Measurements from ENCODE around the gene LRP8. TPM values are rescaled to one million over a fixed set of nuclear protein-coding genes. Genes with fewer than 3 reads are reported as not detected.

Gene LRP8
- total RNA-seq, 1 donor from 2014 or later, result 12.8 TPM

GRCh38 chr1:53354119-53354518, 26.2 kb upstream of the LRP8 start:
- no peak for TF ChIP-seq EZH2 (IDR thresholded peaks at IDR 0.05; ENCODE audit: insufficient read depth, low read length)
- TF ChIP-seq CTCF (IDR thresholded peaks at IDR 0.05; ENCODE audit: insufficient read depth, low read depth, low read length), result no peak
- H3K36me3 ChIP-seq (ENCODE audit: insufficient read depth, low read length), result no peaks in the 10 kb centered on the region

GRCh38 chr1:53352561-53352960, 24.7 kb upstream of the LRP8 start:
- Histone ChIP-seq H3K4me3 (ENCODE audit: insufficient read depth, low read depth, low read length) (no peak overlapping the region), H2AFZ (ENCODE audit: low read depth, low read length) (no peak overlapping the region), H3K27me3 (ENCODE audit: insufficient read depth, low read length) (no peaks in the 10 kb centered on the region), H3K4me2 (ENCODE audit: low read length) (no peak overlapping the region), H3K27ac (ENCODE audit: low read depth, low read length) (no peak overlapping the region), H3K36me3 (ENCODE audit: insufficient read depth, low read length) (no peaks in the 10 kb centered on the region), H4K20me1 (ENCODE audit: insufficient read depth, low read length) (no peaks in the 10 kb centered on the region), H3K4me1 (ENCODE audit: insufficient read depth, low read length) (no peaks in the 10 kb centered on the region), H3K79me2 (ENCODE audit: insufficient read depth, low read length) (no peaks in the 10 kb centered on the region), H3K9me3 (ENCODE audit: insufficient read depth, low read depth, low read length) (peaks cover 2% of the 10 kb centered on the region), H3K9ac (ENCODE audit: low read length) (no peak overlapping the region)
- Mint-ChIP-seq H3K36me3 (ENCODE audit: low read depth, unreplicated experiment) (no peaks in the 10 kb centered on the region), H3K27me3 (ENCODE audit: low read depth, unreplicated experiment) (no peaks in the 10 kb centered on the region), H3K4me3 (ENCODE audit: unreplicated experiment) (no peak overlapping the region), H3K4me1 (ENCODE audit: low read depth, unreplicated experiment) (no peaks in the 10 kb centered on the region), H3K27ac (ENCODE audit: unreplicated experiment) (no peak overlapping the region), H3K9me3 (ENCODE audit: unreplicated experiment) (peaks cover 3% of the 10 kb centered on the region)
- FAIRE-seq (no peak), DNase-seq (ENCODE audit: low read depth) (no peak)
- no peak for TF ChIP-seq EZH2 (IDR thresholded peaks at IDR 0.05; ENCODE audit: insufficient read depth, low read length)
- no peak for TF ChIP-seq CTCF (IDR thresholded peaks at IDR 0.05; ENCODE audit: insufficient read depth, low read depth, low read length)

More at GRCh38 chr1:53354119-53354518, 26.2 kb upstream of the LRP8 start:
- Mint-ChIP-seq H3K9me3 (ENCODE audit: unreplicated experiment) (peaks cover 12% of the 10 kb centered on the region), H3K4me1 (ENCODE audit: low read depth, unreplicated experiment) (no peaks in the 10 kb centered on the region), H3K27ac (ENCODE audit: unreplicated experiment) (no peak overlapping the region), H3K36me3 (ENCODE audit: low read depth, unreplicated experiment) (no peaks in the 10 kb centered on the region), H3K4me3 (ENCODE audit: unreplicated experiment) (no peak overlapping the region), H3K27me3 (ENCODE audit: low read depth, unreplicated experiment) (no peaks in the 10 kb centered on the region)
- Histone ChIP-seq H2AFZ (ENCODE audit: low read depth, low read length) (no peak overlapping the region), H3K9ac (ENCODE audit: low read length) (no peak overlapping the region), H3K4me3 (ENCODE audit: insufficient read depth, low read depth, low read length) (no peak overlapping the region), H3K27ac (ENCODE audit: low read depth, low read length) (no peak overlapping the region), H3K79me2 (ENCODE audit: insufficient read depth, low read length) (no peaks in the 10 kb centered on the region), H3K4me1 (ENCODE audit: insufficient read depth, low read length) (no peaks in the 10 kb centered on the region), H3K27me3 (ENCODE audit: insufficient read depth, low read length) (no peaks in the 10 kb centered on the region), H3K9me3 (ENCODE audit: insufficient read depth, low read depth, low read length) (peaks cover 4% of the 10 kb centered on the region), H3K4me2 (ENCODE audit: low read length) (no peak overlapping the region), H4K20me1 (ENCODE audit: insufficient read depth, low read length) (no peaks in the 10 kb centered on the region)
- DNase-seq (ENCODE audit: low read depth) (no peak), FAIRE-seq (no peak)

GRCh38 chr1:53350853-53351767, 23.2 kb upstream of the LRP8 start:
- Histone ChIP-seq H3K79me2 (ENCODE audit: insufficient read depth, low read length) (no peaks in the 10 kb centered on the region), H4K20me1 (ENCODE audit: insufficient read depth, low read length) (no peaks in the 10 kb centered on the region), H2AFZ (ENCODE audit: low read depth, low read length) (no peak overlapping the region), H3K4me2 (ENCODE audit: low read length) (no peak overlapping the region), H3K27me3 (ENCODE audit: insufficient read depth, low read length) (no peaks in the 10 kb centered on the region), H3K36me3 (ENCODE audit: insufficient read depth, low read length) (no peaks in the 10 kb centered on the region), H3K4me3 (ENCODE audit: insufficient read depth, low read depth, low read length) (no peak overlapping the region), H3K9me3 (ENCODE audit: insufficient read depth, low read depth, low read length) (no peaks in the 10 kb centered on the region), H3K27ac (ENCODE audit: low read depth, low read length) (no peak overlapping the region), H3K4me1 (ENCODE audit: insufficient read depth, low read length) (no peaks in the 10 kb centered on the region), H3K9ac (ENCODE audit: low read length) (no peak overlapping the region)
- TF ChIP-seq EZH2 (IDR thresholded peaks at IDR 0.05; ENCODE audit: insufficient read depth, low read length) (no peak), CTCF (IDR thresholded peaks at IDR 0.05; ENCODE audit: insufficient read depth, low read depth, low read length) (no peak)
- FAIRE-seq (no peak), DNase-seq (ENCODE audit: low read depth) (no peak)
- no peaks in the 10 kb centered on the region for H3K36me3 Mint-ChIP-seq (ENCODE audit: low read depth, unreplicated experiment)
- no peaks in the 10 kb centered on the region for H3K4me1 Mint-ChIP-seq (ENCODE audit: low read depth, unreplicated experiment)
- H3K27ac Mint-ChIP-seq (ENCODE audit: unreplicated experiment), result no peak overlapping the region
- H3K4me3 Mint-ChIP-seq (ENCODE audit: unreplicated experiment), result no peak overlapping the region
- no peaks in the 10 kb centered on the region for H3K27me3 Mint-ChIP-seq (ENCODE audit: low read depth, unreplicated experiment)
- H3K9me3 Mint-ChIP-seq (ENCODE audit: unreplicated experiment), result peaks cover 3% of the 10 kb centered on the region

Measured in astrocyte (in vitro differentiated cells and primary cell).